Measurements from ENCODE around the gene RABGAP1L.

DNA sequence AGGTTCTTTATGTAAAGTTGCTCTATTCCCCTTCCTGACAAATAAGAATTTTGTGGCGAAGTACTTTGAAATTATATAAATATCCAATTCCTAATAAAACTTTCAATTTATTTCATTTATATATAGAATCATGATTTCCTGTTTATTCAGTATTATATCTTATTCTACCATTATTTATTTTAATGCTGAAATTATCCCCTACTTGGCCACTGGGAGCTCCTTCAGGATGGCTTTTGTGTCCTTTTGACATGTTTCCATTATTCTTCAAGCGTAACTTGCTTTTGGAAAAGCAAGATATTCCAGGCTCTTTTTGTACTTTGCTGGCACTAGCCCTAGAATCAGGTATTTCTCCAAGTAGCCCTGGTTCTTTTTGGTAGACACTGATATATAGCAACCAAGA lies 773.3 kb downstream of the RABGAP1L start:
- TF ChIP-seq SRF (IDR thresholded peaks at IDR 0.05; ENCODE audit: low read depth, low read length) (no peak), RAD21 (IDR thresholded peaks at IDR 0.05 in 1 of 2, conservative IDR thresholded peaks at IDR 0.05 in 1 of 2; ENCODE audit: low read depth in 2 of 2, low read length in 2 of 2) (no peak), CEBPB (IDR thresholded peaks at IDR 0.05; ENCODE audit: low read depth, low read length) (no peak), PHF8 (conservative IDR thresholded peaks at IDR 0.05; ENCODE audit: low read depth, low read length) (no peak), EP300 (IDR thresholded peaks at IDR 0.05; ENCODE audit: borderline replicate concordance in 1 of 2, low read depth in 2 of 2, low read length in 2 of 2) (no peak), TAF1 (IDR thresholded peaks at IDR 0.05; ENCODE audit: low read depth, low read length) (no peak), JUND (IDR thresholded peaks at IDR 0.05; ENCODE audit: low read length) (no peak), RBBP5 (IDR thresholded peaks at IDR 0.05; ENCODE audit: borderline replicate concordance, low read depth, low read length) (no peak), POLR2A (IDR thresholded peaks at IDR 0.05; ENCODE audit: control extremely low read depth in 1 of 2, low read depth in 2 of 2, low read length in 2 of 2) (no peak), TEAD4 (IDR thresholded peaks at IDR 0.05; ENCODE audit: low read depth, low read length) (no peak), CBX5 (IDR thresholded peaks at IDR 0.05; ENCODE audit: low read depth, low read length) (no peak)
- TF ChIP-seq, protein P1, sequence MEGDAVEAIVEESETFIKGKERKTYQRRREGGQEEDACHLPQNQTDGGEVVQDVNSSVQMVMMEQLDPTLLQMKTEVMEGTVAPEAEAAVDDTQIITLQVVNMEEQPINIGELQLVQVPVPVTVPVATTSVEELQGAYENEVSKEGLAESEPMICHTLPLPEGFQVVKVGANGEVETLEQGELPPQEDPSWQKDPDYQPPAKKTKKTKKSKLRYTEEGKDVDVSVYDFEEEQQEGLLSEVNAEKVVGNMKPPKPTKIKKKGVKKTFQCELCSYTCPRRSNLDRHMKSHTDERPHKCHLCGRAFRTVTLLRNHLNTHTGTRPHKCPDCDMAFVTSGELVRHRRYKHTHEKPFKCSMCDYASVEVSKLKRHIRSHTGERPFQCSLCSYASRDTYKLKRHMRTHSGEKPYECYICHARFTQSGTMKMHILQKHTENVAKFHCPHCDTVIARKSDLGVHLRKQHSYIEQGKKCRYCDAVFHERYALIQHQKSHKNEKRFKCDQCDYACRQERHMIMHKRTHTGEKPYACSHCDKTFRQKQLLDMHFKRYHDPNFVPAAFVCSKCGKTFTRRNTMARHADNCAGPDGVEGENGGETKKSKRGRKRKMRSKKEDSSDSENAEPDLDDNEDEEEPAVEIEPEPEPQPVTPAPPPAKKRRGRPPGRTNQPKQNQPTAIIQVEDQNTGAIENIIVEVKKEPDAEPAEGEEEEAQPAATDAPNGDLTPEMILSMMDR (IDR thresholded peaks at IDR 0.05; ENCODE audit: control extremely low read depth in 1 of 3, insufficient read depth in 1 of 3, low read depth in 1 of 3, low read length in 3 of 3) = no peak
- TF ChIP-seq, protein P2, sequence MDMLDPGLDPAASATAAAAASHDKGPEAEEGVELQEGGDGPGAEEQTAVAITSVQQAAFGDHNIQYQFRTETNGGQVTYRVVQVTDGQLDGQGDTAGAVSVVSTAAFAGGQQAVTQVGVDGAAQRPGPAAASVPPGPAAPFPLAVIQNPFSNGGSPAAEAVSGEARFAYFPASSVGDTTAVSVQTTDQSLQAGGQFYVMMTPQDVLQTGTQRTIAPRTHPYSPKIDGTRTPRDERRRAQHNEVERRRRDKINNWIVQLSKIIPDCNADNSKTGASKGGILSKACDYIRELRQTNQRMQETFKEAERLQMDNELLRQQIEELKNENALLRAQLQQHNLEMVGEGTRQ (IDR thresholded peaks at IDR 0.05; ENCODE audit: low read length) = no peak

Data from H1 (cell line).